IPS-15b (cell line): ENCODE measurements around the gene SLC29A2.
A peak's percentile ranks its signal among the peaks of the same experiment; 100 is the strongest.
"Not testable (repeated sequence)": the region's sequence is repeated elsewhere in the genome, so short reads cannot be mapped to it uniquely, and the experiment has no call there.

Experiments used
- H3K27me3 ChIP-seq: one replicate; pipeline ENCODE4 v1.6.1; 2013; ENCODE audit warnings: low read length; ENCODE audit not compliant: control insufficient read depth, insufficient read depth
- H3K36me3 ChIP-seq: one replicate; pipeline ENCODE4 v1.6.1; 2013; ENCODE audit warnings: low read length; ENCODE audit not compliant: control insufficient read depth, insufficient read depth
- H3K4me1 ChIP-seq: one replicate; pipeline ENCODE4 v1.6.1; 2013; ENCODE audit warnings: mild to moderate bottlenecking, low read length; ENCODE audit not compliant: control insufficient read depth, insufficient read depth
- H3K4me3 ChIP-seq: one replicate; pipeline ENCODE4 v1.5.1; 2013; ENCODE audit warnings: low read depth, low read length
- H3K9ac ChIP-seq: one replicate; pipeline ENCODE4 v1.6.1; 2013; ENCODE audit warnings: low read depth, mild to moderate bottlenecking, low read length
- H3K9me3 ChIP-seq: one replicate; pipeline ENCODE4 v1.6.1; 2013; ENCODE audit warnings: mild to moderate bottlenecking, low read length; ENCODE audit not compliant: control insufficient read depth, insufficient read depth

Gene SLC29A2

GRCh38 chr11:66373690-66374287 is 2.2 kb upstream of the SLC29A2 start:
- H3K9me3 ChIP-seq, H3K4me3 ChIP-seq, H3K36me3 ChIP-seq, H3K27me3 ChIP-seq, H3K4me1 ChIP-seq, H3K9ac ChIP-seq: not testable (repeated sequence)

- Histone ChIP-seq H3K27me3 (no peaks in the 10 kb centered on the region), H3K4me1 (peaks cover 9% of the 10 kb centered on the region), H3K4me3 (no peak overlapping the region), H3K9me3 (no peaks in the 10 kb centered on the region), H3K9ac (no peak overlapping the region), H3K36me3 (peaks cover 12% of the 10 kb centered on the region)
These were observed 1.7 kb upstream of the SLC29A2 start for GRCh38 chr11:66373265-66373664.

DNA sequence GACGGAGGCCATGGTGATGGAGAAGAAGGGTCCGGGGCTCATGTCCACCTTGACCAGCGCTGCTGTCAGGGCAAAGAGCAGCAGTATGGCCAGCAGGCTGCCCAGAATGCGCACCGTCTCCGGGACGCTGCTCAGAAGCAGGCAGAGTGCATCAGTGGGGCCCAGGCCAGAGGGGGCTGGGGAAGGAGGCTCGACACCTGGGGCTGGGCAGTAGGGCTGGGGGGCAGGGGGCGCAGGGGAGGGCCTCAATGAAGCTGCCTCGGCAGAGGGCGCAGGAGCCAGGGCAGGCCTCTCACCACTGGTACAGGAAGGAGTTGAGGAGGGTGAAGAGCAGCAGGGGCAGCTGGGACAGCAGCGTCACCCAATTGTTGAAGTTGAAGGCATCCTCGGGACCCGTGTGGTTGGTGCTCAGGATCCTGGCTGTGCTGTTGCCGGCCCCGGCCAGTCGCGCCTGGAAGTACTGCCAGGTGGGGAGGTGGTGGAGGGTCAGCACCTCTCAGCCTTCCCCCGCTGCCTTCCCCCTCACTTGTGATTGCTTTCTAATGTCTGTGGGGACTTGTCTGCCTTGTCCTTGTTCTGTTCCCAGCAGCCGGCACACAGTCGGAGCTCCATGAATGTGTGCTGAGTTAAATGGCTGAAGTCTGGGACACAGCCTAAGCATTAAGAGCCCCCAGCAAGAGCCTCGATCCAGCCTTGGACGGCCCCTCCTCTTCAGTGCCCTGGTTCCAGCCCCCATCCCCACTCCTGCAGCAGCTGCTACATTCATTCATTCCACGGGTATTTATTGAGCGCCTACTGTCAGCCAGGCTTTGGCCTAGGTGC is 2.3 kb downstream of the SLC29A2 start:
- Histone ChIP-seq H3K9me3 (no peaks in the 10 kb centered on the region), H3K9ac (no peak overlapping the region), H3K4me1 (peaks cover 9% of the 10 kb centered on the region), H3K36me3 (peaks cover 41% of the 10 kb centered on the region), H3K27me3 (no peaks in the 10 kb centered on the region), H3K4me3 (peak overlapping the region; percentile 63)

DNA sequence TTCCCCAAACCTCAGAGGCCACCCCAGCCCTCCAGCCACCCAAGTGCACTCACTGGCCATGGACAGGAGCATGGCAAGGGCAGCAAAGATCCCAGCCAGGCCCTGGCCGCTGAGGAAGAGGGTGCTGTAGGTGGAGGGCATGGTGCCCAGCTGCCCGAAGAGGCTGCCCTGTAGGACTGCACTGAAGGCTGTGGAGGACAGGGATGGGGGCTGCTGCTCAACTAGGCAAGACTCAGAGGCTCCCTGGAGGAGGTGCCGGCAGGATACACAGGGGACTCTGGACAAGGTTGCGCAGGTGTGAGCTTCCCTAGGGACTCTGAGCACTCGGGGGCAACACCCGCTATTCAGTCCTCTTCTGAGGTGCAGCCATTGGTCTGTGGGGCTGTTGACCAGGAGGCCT is 3.1 kb downstream of the SLC29A2 start:
- Histone ChIP-seq H3K27me3 (no peaks in the 10 kb centered on the region), H3K4me3 (no peak overlapping the region), H3K36me3 (peaks cover 46% of the 10 kb centered on the region), H3K4me1 (peaks cover 9% of the 10 kb centered on the region), H3K9ac (no peak overlapping the region), H3K9me3 (no peaks in the 10 kb centered on the region)

- Histone ChIP-seq H3K27me3 (no peaks in the 10 kb centered on the region), H3K4me3 (no peak overlapping the region), H3K9me3 (no peaks in the 10 kb centered on the region), H3K9ac (no peak overlapping the region), H3K4me1 (peaks cover 6% of the 10 kb centered on the region), H3K36me3 (peaks cover 51% of the 10 kb centered on the region)
These were observed 3.8 kb downstream of the SLC29A2 start for GRCh38 chr11:66367561-66368312.

GRCh38 chr11:66366844-66367477 is 4.6 kb downstream of the SLC29A2 start:
- Histone ChIP-seq H3K27me3 (no peaks in the 10 kb centered on the region), H3K36me3 (peaks cover 54% of the 10 kb centered on the region), H3K4me1 (peaks cover 6% of the 10 kb centered on the region), H3K9me3 (no peaks in the 10 kb centered on the region), H3K9ac (no peak overlapping the region), H3K4me3 (no peak overlapping the region)

DNA sequence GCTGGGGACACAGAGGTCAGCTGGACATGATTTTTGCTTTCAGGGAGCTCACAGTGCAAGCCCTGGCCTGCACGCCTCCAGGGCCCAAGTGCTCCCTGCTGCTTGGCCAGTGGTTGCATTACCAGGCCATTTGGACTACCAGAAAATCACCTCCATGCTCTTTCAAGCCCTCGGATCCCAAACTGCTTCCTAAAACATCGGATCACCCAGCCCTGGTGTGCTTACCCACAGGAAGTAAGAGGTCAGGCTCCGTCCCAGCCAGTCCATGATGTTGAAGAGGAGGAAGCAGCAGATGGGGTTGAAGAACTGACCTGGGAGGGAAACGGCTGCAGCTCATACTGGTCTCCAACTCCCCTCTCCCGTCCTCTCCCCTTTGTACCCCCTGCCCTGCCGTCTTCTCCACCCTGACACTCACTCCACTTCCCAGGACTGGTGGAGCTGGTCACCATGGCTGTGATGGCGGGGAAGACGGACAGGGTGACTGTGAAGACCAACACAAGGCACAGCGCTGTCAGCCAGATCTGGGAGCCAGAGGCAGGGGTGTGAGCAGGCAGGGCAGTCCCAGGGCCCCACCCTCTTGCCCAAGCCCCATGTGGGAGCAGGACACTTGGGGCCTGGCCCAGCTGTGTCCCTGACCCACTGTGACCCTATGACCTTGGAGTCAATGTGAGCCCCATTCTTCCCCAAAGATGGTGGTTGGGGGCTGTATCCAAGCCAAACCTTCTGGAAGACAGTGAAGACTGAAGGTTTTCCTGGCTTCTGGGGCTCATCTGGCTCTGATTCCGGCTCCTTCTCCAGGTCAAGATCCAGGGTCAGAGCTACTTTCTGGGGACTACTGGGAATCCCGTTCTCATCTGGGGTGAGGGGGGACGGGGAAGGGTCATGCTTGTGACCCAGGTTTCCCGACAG is 5.6 kb downstream of the SLC29A2 start:
- Histone ChIP-seq H3K9ac (no peak overlapping the region), H3K36me3 (peaks cover 54% of the 10 kb centered on the region), H3K4me1 (peaks cover 6% of the 10 kb centered on the region), H3K27me3 (no peaks in the 10 kb centered on the region), H3K9me3 (no peaks in the 10 kb centered on the region), H3K4me3 (no peak overlapping the region)

DNA sequence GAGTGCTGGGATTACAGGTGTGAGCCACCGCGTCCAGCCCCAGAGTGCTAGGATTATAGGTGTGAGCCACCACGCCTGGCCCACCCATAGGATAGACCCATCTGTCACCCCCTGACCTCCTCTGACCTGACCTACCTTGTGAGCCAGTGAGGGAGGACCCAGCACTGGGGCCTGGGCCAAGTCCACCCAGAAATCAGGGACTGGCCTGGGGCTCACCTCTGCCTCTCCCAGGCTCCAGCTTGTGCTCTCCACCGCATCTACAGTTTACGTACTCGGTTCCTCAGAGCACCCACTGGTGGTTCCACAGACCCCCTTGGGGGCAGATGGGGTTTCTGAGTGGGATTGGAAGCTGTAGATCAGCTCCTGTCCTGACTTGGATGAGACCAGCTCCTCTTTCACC is 6.4 kb downstream of the SLC29A2 start:
- Histone ChIP-seq H3K4me3 (no peak overlapping the region), H3K4me1 (peaks cover 6% of the 10 kb centered on the region), H3K9me3 (no peaks in the 10 kb centered on the region), H3K9ac (no peak overlapping the region), H3K27me3 (no peaks in the 10 kb centered on the region), H3K36me3 (peaks cover 54% of the 10 kb centered on the region)

- Histone ChIP-seq H3K27me3 (no peaks in the 10 kb centered on the region), H3K36me3 (peaks cover 49% of the 10 kb centered on the region), H3K4me3 (no peak overlapping the region), H3K9me3 (no peaks in the 10 kb centered on the region), H3K9ac (no peak overlapping the region), H3K4me1 (no peaks in the 10 kb centered on the region)
These were observed 7.6 kb downstream of the SLC29A2 start for GRCh38 chr11:66363805-66364535.

GRCh38 chr11:66363187-66363601 is 8.4 kb downstream of the SLC29A2 start:
- no peak overlapping the region for H3K4me3 ChIP-seq
- H3K27me3 ChIP-seq = no peaks in the 10 kb centered on the region
- no peak overlapping the region for H3K9ac ChIP-seq
- no peaks in the 10 kb centered on the region for H3K4me1 ChIP-seq
- H3K9me3 ChIP-seq = no peaks in the 10 kb centered on the region
- H3K36me3 ChIP-seq = peaks cover 42% of the 10 kb centered on the region
